ENCODE results near the gene PODXL. TPM values are rescaled to one million over a fixed set of nuclear protein-coding genes. Genes with fewer than 3 reads are reported as not detected.

Gene PODXL
- total RNA-seq, 2 experiments from 2014 or later, result 0.62 to 1.3 TPM

- H3K9me3 Mint-ChIP-seq, result no peaks in the 10 kb centered on the region
- no peak overlapping the region for H3K27ac Mint-ChIP-seq
- intact Hi-C loops (cut with micrococcal nuclease), result loop anchor here (5.0 to 10.0 kb wide), 2 partner anchors 270 to 432 kb away; no protein-coding TSS in a partner anchor
- DNase-seq, result no peak
- ChIA-PET POLR2A (no interaction called here), CTCF (interaction anchor here (0.6 to 2.3 kb wide), 6 partner anchors 8 to 435 kb away, joined by 3 to 10 read pairs (median 3); no protein-coding TSS in a partner anchor)
- peaks cover 38% of the 10 kb centered on the region for H3K4me1 Mint-ChIP-seq (ENCODE audit: low read depth)
- H3K27me3 Mint-ChIP-seq, result peaks cover 9% of the 10 kb centered on the region
- no peaks in the 10 kb centered on the region for H3K36me3 Mint-ChIP-seq
- no peak overlapping the region for H3K4me3 Mint-ChIP-seq
Observed at GRCh38 chr7:131504157-131504899, 52.1 kb downstream of the PODXL start.

- peaks cover 38% of the 10 kb centered on the region for H3K4me1 Mint-ChIP-seq (ENCODE audit: low read depth)
- CTCF ChIA-PET, result interaction anchor here (0.7 to 2.3 kb wide), 3 partner anchors 9 to 43 kb away, joined by 3 to 10 read pairs (median 3); no protein-coding TSS in a partner anchor
Observed at GRCh38 chr7:131503639-131504038, 52.8 kb downstream of the PODXL start.

GRCh38 chr7:131502810-131503508 lies 53.5 kb downstream of the PODXL start:
- H3K9me3 Mint-ChIP-seq, result no peaks in the 10 kb centered on the region
- H3K36me3 Mint-ChIP-seq, result no peaks in the 10 kb centered on the region
- H3K4me1 Mint-ChIP-seq (ENCODE audit: low read depth), result peaks cover 34% of the 10 kb centered on the region
- DNase-seq, result no peak
- peaks cover under 1% of the 10 kb centered on the region for H3K27me3 Mint-ChIP-seq
- intact Hi-C loops (cut with micrococcal nuclease), result loop anchor here (5.0 to 10.0 kb wide), 2 partner anchors 268 to 431 kb away; no protein-coding TSS in a partner anchor
- no peak overlapping the region for H3K4me3 Mint-ChIP-seq
- ChIA-PET CTCF (interaction anchor here (1.0 to 2.3 kb wide), 2 partner anchors 9 to 44 kb away, joined by 3 to 10 read pairs; no protein-coding TSS in a partner anchor), POLR2A (no interaction called here)
- H3K27ac Mint-ChIP-seq, result no peak overlapping the region

More at GRCh38 chr7:131503639-131504038, 52.8 kb downstream of the PODXL start:
- intact Hi-C loops (cut with micrococcal nuclease), result loop anchor here (5.0 to 10.0 kb wide), 2 partner anchors 269 to 431 kb away; no protein-coding TSS in a partner anchor
- H3K27ac Mint-ChIP-seq, result no peak overlapping the region
- peaks cover 5% of the 10 kb centered on the region for H3K27me3 Mint-ChIP-seq
- no peak overlapping the region for H3K4me3 Mint-ChIP-seq
- no peaks in the 10 kb centered on the region for H3K36me3 Mint-ChIP-seq
- POLR2A ChIA-PET, result no interaction called here
- H3K9me3 Mint-ChIP-seq, result no peaks in the 10 kb centered on the region
- no peak for DNase-seq

GRCh38 chr7:131501930-131502685 lies 54.3 kb downstream of the PODXL start:
- H3K27ac Mint-ChIP-seq, result peak overlapping the region; percentile 60
- no peaks in the 10 kb centered on the region for H3K36me3 Mint-ChIP-seq
- H3K4me1 Mint-ChIP-seq (ENCODE audit: low read depth), result peaks cover 30% of the 10 kb centered on the region
- intact Hi-C loops (cut with micrococcal nuclease), result loop anchor here (1.0 to 10.0 kb wide), 3 partner anchors 11 to 430 kb away; no protein-coding TSS in a partner anchor
- ChIA-PET POLR2A (interaction anchor here (0.8 to 1.3 kb wide), 4 partner anchors 9 to 462 kb away, joined by 3 to 4 read pairs (median 3); no protein-coding TSS in a partner anchor), CTCF (interaction anchor here (0.5 to 2.3 kb wide), 6 partner anchors 10 to 490 kb away, joined by 3 to 10 read pairs (median 6); no protein-coding TSS in a partner anchor)
- H3K4me3 Mint-ChIP-seq, result no peak overlapping the region
- H3K9me3 Mint-ChIP-seq, result no peaks in the 10 kb centered on the region
- no peak for DNase-seq
- no peaks in the 10 kb centered on the region for H3K27me3 Mint-ChIP-seq

GRCh38 chr7:131501422-131501821 lies 55.0 kb downstream of the PODXL start:
- DNase-seq, result peak; percentile 79
- Mint-ChIP-seq H3K27me3 (no peaks in the 10 kb centered on the region), H3K4me3 (no peak overlapping the region), H3K9me3 (no peaks in the 10 kb centered on the region), H3K36me3 (no peaks in the 10 kb centered on the region), H3K4me1 (ENCODE audit: low read depth) (peaks cover 30% of the 10 kb centered on the region), H3K27ac (peak overlapping the region; percentile 60)
- ChIA-PET POLR2A (interaction anchor here (0.8 to 1.3 kb wide), 5 partner anchors 9 to 461 kb away, joined by 3 to 4 read pairs (median 3); no protein-coding TSS in a partner anchor), CTCF (interaction anchor here (0.5 to 1.8 kb wide), 8 partner anchors 10 to 489 kb away, joined by 3 to 10 read pairs (median 4); no protein-coding TSS in a partner anchor)
- intact Hi-C loops (cut with micrococcal nuclease), result loop anchor here (1.0 to 10.0 kb wide), 3 partner anchors 12 to 429 kb away; no protein-coding TSS in a partner anchor

GRCh38 chr7:131500357-131500756 lies 56.1 kb downstream of the PODXL start:
- ChIA-PET POLR2A (no interaction called here), CTCF (interaction anchor here (1.8 kb wide), 1 partner anchor 155 kb away, joined by 7 read pairs; no protein-coding TSS in a partner anchor)
- no peak overlapping the region for H3K27ac Mint-ChIP-seq
- intact Hi-C loops (cut with micrococcal nuclease), result loop anchor here (5.0 to 10.0 kb wide), 2 partner anchors 266 to 428 kb away; no protein-coding TSS in a partner anchor
- H3K4me3 Mint-ChIP-seq, result no peak overlapping the region
- H3K36me3 Mint-ChIP-seq, result no peaks in the 10 kb centered on the region
- peaks cover 30% of the 10 kb centered on the region for H3K4me1 Mint-ChIP-seq (ENCODE audit: low read depth)
- H3K9me3 Mint-ChIP-seq, result no peaks in the 10 kb centered on the region
- DNase-seq, result no peak
- H3K27me3 Mint-ChIP-seq, result no peaks in the 10 kb centered on the region

- H3K27ac Mint-ChIP-seq, result no peak overlapping the region
- no peaks in the 10 kb centered on the region for H3K36me3 Mint-ChIP-seq
- no peak for DNase-seq
- H3K4me3 Mint-ChIP-seq, result no peak overlapping the region
- intact Hi-C loops (cut with micrococcal nuclease), result loop anchor here (5.0 to 10.0 kb wide), 2 partner anchors 265 to 428 kb away; no protein-coding TSS in a partner anchor
- CTCF ChIA-PET, result no interaction called here
- POLR2A ChIA-PET, result no interaction called here
- H3K27me3 Mint-ChIP-seq, result no peaks in the 10 kb centered on the region
- H3K4me1 Mint-ChIP-seq (ENCODE audit: low read depth), result peaks cover 28% of the 10 kb centered on the region
- no peaks in the 10 kb centered on the region for H3K9me3 Mint-ChIP-seq
Observed at GRCh38 chr7:131499801-131500200, 56.6 kb downstream of the PODXL start.

GRCh38 chr7:131498237-131498885 lies 58.1 kb downstream of the PODXL start:
- Mint-ChIP-seq H3K4me1 (ENCODE audit: low read depth) (peaks cover 26% of the 10 kb centered on the region), H3K27ac (no peak overlapping the region), H3K9me3 (no peaks in the 10 kb centered on the region), H3K4me3 (no peak overlapping the region), H3K36me3 (no peaks in the 10 kb centered on the region), H3K27me3 (no peaks in the 10 kb centered on the region)
- POLR2A ChIA-PET, result no interaction called here
- intact Hi-C loops (cut with micrococcal nuclease), result no loop called here
- DNase-seq, result no peak
- CTCF ChIA-PET, result interaction anchor here (1.0 to 1.5 kb wide), 2 partner anchors 8 to 14 kb away, joined by 3 to 5 read pairs; no protein-coding TSS in a partner anchor

- POLR2A ChIA-PET, result no interaction called here
- no peaks in the 10 kb centered on the region for H3K9me3 Mint-ChIP-seq
- H3K4me1 Mint-ChIP-seq (ENCODE audit: low read depth), result peaks cover 22% of the 10 kb centered on the region
- H3K27ac Mint-ChIP-seq, result no peak overlapping the region
- H3K36me3 Mint-ChIP-seq, result no peaks in the 10 kb centered on the region
- H3K27me3 Mint-ChIP-seq, result no peaks in the 10 kb centered on the region
- no peak overlapping the region for H3K4me3 Mint-ChIP-seq
- intact Hi-C loops (cut with micrococcal nuclease), result no loop called here
- CTCF ChIA-PET, result interaction anchor here (1.5 kb wide), 1 partner anchor 9 kb away, joined by 5 read pairs; no protein-coding TSS in a partner anchor
- DNase-seq, result no peak
Observed at GRCh38 chr7:131497454-131497853, 59.0 kb downstream of the PODXL start.

- no peak overlapping the region for H3K27ac Mint-ChIP-seq
- H3K4me3 Mint-ChIP-seq, result no peak overlapping the region
- peaks cover 2% of the 10 kb centered on the region for H3K36me3 Mint-ChIP-seq
- intact Hi-C loops (cut with micrococcal nuclease), result no loop called here
- ChIA-PET POLR2A (no interaction called here), CTCF (no interaction called here)
- H3K27me3 Mint-ChIP-seq, result no peaks in the 10 kb centered on the region
- peaks cover 7% of the 10 kb centered on the region for H3K4me1 Mint-ChIP-seq (ENCODE audit: low read depth)
- no peak for DNase-seq
- no peaks in the 10 kb centered on the region for H3K9me3 Mint-ChIP-seq
Observed at GRCh38 chr7:131495669-131496498, 60.5 kb downstream of the PODXL start.

All from activated CD4-positive, alpha-beta memory T cell treated with anti-CD3 and anti-CD28 coated beads for 36 hours (primary cell).